Stimulated activated CD8-positive, alpha-beta memory T cell treated with anti-CD3 and anti-CD28 coated beads, Interleukin-7, amount 100 ng/mL, for 4 hours (primary cell): ENCODE measurements around the gene PRR29.

ENCODE experiments used
- DNase-seq, 2 donors: peaks; one replicate each; pipeline ENCODE4 v3.0.0-alpha.2; 2020; ENCODE audit warnings: low read depth in 2 of 2

PRR29 gene

DNA sequence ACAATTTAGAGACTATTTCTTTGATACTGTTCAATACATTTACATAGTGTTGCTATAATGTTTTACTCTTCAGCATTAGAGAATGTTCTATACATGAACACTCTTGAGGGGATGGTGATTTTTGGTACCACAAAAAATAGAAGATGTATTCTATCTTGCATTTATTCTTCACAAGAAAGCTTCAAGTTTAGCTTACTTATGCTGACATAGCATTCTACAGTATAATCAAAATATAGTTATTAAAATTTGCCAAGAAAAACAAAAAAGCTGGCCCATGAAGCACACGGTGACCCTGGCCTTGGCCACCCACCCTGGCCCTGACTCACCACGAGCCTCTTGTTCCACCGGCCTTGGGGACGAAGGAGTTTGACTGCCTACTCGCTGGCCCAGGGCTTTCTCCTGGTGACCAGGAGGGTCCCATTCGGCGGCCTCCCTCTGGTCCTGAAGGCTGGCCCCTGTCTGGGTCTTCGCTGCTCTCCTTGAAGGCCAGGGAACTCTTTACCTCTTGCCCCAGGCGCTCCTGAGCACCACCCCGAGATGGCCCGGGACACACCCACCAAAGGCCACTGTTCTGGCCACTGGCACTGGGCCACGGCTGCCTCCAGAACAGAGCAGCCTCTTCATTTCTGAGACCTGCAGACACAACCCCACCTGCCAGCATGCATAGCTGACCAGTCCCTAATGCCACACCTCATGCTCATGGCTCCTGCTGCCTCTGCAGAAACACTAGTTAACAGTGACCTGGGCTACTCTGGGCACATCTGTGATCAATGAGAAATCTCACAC is 44.7 kb downstream of the PRR29 start:
- DNase-seq: no peak

DNA sequence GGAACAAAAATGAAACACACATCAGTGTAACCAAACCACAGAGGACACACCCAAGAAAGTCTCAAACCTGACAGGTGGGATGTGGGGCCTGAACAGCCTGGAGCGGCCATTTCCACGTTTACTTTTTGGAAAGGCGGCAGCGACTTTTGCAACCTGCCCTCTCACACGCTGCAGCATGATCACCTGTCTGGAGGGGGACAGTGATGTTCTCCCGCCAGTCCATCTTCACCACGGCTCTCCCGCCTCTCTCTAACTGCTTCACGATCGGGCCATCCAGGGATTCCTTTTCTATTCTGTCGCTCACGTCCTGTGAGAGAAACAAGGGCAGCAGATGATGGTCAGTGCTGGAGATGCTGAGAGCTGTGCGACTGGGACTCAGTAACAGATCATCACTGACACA is 47.0 kb downstream of the PRR29 start:
- DNase-seq: no peak

DNA sequence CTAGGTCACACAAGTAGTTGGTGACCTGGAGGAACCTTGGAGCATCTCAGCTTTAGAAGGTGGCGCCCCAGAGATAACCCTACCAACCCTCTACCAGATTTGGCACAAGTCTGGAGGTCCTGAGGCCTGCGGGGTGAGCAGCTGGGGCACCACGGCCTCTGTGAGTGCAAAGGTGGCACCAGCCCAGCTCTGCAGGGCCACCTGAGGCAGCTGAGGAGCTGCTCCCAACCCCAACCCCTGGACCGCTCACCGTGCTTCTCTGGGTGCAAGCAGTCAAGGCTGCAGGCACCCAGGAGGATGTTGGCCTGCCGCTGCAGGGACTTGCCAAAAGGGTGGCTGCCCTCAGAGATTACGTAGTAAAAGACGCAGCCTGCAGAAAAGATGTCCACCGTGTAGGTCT is 50.7 kb downstream of the PRR29 start:
- no peak for DNase-seq

DNA sequence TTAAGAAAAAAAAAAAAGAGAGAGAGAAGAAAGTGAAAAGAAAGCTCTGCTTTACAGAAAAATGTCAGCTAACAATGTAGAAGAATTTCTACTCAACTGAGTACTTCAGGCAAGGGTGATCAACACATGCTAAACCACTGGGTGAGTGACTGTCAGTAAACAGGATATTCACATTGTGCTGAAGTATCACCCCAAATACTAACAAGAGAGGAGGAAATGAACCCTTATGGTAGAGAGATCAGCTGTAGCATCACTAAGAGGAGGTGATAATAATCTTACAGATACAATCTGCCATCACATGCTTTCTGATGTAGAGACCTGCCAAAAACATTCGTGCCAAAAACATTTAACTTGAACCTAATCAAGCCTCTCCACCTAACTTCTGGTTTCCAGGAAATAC is 53.0 kb downstream of the PRR29 start:
- no peak for DNase-seq

DNA sequence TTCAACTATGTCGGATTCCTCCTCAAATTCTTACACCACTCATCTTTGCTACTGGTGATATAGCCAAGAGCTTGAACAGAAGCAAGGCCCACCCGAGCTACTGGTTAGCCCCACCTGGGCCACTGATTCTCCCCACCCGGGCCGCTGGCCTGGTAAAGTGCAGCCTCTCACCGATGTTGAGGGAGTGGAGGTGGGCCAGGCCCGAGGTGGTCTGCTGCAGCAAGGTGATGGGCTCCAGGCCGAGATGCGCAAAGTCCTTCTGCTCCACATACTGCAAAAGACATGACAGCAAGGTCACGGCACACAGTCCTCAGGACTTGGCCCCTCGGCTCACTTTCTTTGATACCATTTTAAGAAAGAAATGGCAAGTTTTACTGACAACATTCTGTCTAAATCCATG is 55.0 kb downstream of the PRR29 start:
- DNase-seq: no peak
